ENCODE data around the gene EPS8L2.
A peak's percentile ranks its signal among the peaks of the same experiment; 100 is the strongest.

The EPS8L2 gene

DNA sequence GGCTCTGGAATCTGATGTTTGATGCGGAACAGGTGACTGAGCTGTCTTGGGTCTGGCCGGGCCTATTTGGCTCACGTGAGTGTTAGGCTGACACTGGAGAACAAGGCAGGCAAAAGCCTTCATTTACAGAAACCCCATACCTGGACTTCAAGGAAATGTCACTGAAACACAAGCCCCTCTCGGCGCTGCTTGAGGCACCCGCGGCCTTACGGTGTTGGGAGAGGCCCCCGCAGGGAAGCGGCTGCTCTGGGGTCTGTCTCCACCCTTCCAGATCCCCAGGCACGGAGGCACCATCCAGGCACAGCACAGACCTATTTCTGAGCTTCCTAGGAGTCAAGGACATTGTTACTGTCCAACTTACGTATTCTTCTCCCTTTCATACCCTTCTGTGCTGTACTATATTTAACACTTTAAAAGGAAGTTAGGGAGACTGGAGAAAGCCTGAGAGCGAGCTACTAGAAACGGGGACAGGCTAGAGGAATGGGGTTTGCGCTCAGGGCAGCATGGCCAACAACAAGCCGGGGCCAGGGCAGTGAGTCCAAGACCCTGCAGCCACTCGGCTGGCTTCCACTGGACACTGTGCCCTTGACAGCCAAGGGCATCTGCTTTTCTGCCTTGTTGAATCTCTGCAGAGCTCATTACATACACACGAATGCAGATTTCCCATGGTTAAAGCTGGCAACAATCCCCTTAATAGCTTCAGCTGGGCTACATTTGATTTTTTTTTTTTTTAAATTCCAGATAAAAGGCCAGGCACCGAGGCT lies 45.2 kb upstream of the EPS8L2 start:
- no peak for DNase-seq (ENCODE audit: low read depth, low spot score)
- H3K4me3 ChIP-seq (ENCODE audit: low read depth, low read length), result no peak overlapping the region
- ChIA-PET CTCF (interaction anchor here (0.7 to 2.9 kb wide), 5 partner anchors 10 to 138 kb away, joined by 3 to 22 read pairs (median 4); no protein-coding TSS in a partner anchor), POLR2A (no interaction called here)
- TF ChIP-seq, protein P1, sequence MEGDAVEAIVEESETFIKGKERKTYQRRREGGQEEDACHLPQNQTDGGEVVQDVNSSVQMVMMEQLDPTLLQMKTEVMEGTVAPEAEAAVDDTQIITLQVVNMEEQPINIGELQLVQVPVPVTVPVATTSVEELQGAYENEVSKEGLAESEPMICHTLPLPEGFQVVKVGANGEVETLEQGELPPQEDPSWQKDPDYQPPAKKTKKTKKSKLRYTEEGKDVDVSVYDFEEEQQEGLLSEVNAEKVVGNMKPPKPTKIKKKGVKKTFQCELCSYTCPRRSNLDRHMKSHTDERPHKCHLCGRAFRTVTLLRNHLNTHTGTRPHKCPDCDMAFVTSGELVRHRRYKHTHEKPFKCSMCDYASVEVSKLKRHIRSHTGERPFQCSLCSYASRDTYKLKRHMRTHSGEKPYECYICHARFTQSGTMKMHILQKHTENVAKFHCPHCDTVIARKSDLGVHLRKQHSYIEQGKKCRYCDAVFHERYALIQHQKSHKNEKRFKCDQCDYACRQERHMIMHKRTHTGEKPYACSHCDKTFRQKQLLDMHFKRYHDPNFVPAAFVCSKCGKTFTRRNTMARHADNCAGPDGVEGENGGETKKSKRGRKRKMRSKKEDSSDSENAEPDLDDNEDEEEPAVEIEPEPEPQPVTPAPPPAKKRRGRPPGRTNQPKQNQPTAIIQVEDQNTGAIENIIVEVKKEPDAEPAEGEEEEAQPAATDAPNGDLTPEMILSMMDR (IDR thresholded peaks at IDR 0.05; ENCODE audit: insufficient read depth, low read length, missing control alignments), result no peak

DNA sequence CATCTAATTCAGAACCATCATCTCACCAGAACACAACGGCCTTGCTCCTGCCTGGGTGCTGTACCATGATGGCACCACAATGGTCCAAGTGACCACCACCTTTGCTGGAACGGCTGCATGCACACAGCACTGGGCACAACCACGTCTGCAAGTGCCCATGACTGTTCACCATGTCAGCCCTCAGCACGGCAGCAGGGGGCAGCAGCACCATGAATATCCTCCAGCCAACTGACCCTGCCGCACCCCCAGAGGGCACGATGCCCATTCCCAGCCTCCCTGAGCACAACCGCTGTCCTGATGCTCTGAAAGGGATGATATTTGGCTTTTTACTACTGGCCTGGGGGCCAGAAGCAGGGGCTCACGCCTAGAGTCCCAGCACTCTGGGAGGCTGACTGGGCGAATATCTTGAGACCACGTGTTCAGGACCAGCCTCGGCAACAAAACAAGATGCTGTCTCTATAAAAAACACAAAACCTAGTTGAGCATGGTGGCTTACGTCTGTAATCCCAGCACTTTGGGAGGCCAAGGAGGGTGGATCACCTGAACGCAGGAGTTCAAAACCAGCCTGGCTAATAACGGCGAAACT lies 43.2 kb upstream of the EPS8L2 start:
- ChIA-PET POLR2A (no interaction called here), CTCF (interaction anchor here (0.6 to 2.9 kb wide), 11 partner anchors 10 to 91 kb away, joined by 3 to 22 read pairs (median 3); partner anchors contain the start of genes DEAF1 and TMEM80)
- H3K4me3 ChIP-seq (ENCODE audit: low read depth, low read length), result no peak overlapping the region
- DNase-seq (ENCODE audit: low read depth, low spot score), result no peak
- TF ChIP-seq, protein P1 (IDR thresholded peaks at IDR 0.05; ENCODE audit: insufficient read depth, low read length, missing control alignments), result peak; percentile 86

DNA sequence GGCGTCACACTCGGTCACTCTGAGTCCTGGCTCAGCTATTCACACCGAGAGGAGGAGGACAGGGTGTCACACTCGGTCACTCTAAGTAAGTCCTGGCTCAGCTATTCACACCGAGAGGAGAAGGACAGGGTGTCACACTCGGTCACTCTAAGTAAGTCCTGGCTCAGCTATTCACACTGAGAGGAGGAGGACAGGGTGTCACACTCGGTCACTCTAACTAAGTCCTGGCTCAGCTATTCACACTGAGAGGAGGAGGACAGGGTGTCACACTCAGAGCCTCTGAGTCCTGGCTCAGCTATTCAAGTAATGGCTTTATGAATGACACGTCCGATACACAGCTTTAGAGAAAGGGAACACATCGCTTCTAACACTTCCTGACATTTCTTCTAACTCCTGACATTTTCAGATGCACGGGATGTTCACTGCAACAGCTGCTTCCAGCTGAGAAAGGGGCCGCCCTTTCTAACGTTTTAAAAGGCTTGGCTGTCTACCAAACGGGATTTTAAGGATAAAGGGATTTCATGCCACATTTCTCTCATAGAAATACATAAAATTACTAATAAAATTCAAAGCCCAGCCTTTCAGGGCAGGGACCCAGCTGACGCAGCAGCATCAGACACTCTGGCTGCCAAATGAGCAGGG lies 40.8 kb upstream of the EPS8L2 start:
- no peak for DNase-seq (ENCODE audit: low read depth, low spot score)
- ChIA-PET POLR2A (no interaction called here), CTCF (interaction anchor here (0.9 to 2.2 kb wide), 5 partner anchors 10 to 58 kb away, joined by 3 to 7 read pairs (median 3); no protein-coding TSS in a partner anchor)
- TF ChIP-seq, protein P1 (IDR thresholded peaks at IDR 0.05; ENCODE audit: insufficient read depth, low read length, missing control alignments), result no peak
- no peak overlapping the region for H3K4me3 ChIP-seq (ENCODE audit: low read depth, low read length)

DNA sequence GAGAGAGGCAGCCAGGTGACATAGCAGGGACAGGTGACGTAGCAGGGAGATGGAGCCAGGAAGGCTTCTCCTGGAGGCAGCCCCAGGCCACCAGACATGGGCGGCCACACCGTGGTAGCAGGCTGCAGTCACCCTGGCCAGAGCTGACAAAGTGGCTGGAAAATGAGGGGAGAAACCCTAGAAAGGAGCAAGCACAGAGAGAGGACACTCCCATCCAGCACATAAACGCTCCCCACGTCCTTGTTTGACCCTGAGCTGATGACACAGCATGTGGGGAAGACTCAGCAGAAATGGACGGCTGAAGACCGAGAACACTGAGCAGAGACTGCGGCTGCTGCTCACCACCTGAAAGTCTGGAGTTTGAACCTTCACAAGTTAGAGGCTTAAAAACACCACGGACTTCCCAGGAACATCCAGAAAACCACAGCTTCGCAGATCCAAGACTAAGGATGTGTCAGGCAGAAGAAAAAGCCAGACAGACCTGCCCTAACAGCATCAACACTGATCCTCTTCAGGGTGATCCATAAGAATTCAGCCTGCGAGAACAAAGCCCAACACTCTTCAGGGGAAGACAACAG lies 40.2 kb upstream of the EPS8L2 start:
- no peak overlapping the region for H3K4me3 ChIP-seq (ENCODE audit: low read depth, low read length)
- TF ChIP-seq, protein P1 (IDR thresholded peaks at IDR 0.05; ENCODE audit: insufficient read depth, low read length, missing control alignments), result no peak
- CTCF ChIA-PET, result interaction anchor here (1.2 to 2.2 kb wide), 4 partner anchors 16 to 57 kb away, joined by 3 to 7 read pairs (median 4); no protein-coding TSS in a partner anchor
- POLR2A ChIA-PET, result no interaction called here
- DNase-seq (ENCODE audit: low read depth, low spot score), result peak; percentile 17

DNA sequence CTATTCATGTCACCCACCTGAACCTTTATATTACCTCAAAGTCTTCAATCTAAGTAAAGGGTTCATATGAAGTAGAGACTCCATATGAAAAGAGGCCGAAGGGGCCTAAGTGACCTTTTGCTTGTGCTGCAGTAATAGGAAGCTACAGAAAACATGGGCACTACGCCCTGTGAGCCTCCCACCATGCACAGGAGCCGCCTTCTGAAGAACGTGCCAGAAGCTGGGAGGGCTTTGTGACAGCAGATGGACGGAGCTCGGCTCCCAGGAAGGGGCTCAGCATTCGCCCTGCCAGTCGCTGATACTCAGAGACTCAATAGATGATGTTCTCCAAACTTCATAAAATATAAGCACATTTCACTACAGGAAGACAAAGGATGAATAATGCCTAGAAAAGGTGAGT lies 32.2 kb upstream of the EPS8L2 start:
- ChIA-PET CTCF (interaction anchor here (1.0 to 1.5 kb wide), 2 partner anchors 10 to 49 kb away, joined by 4 read pairs; no protein-coding TSS in a partner anchor), POLR2A (no interaction called here)
- no peak for DNase-seq (ENCODE audit: low read depth, low spot score)
- H3K4me3 ChIP-seq (ENCODE audit: low read depth, low read length), result no peak overlapping the region
- TF ChIP-seq, protein P1 (IDR thresholded peaks at IDR 0.05; ENCODE audit: insufficient read depth, low read length, missing control alignments), result no peak
